CD4-positive, alpha-beta T cell treated with Interleukin-15 for 1 hour (primary cell): Measurements from ENCODE around the gene MSLN.
A peak's percentile ranks its signal among the peaks of the same experiment; 100 is the strongest.

Source experiments
- DNase-seq: peaks from one replicate; pipeline ENCODE4 v3.0.0-alpha.2; 2020

The MSLN gene

GRCh38 chr16:794853-795466 is 34.4 kb downstream of the MSLN start:
- DNase-seq: no peak

DNA sequence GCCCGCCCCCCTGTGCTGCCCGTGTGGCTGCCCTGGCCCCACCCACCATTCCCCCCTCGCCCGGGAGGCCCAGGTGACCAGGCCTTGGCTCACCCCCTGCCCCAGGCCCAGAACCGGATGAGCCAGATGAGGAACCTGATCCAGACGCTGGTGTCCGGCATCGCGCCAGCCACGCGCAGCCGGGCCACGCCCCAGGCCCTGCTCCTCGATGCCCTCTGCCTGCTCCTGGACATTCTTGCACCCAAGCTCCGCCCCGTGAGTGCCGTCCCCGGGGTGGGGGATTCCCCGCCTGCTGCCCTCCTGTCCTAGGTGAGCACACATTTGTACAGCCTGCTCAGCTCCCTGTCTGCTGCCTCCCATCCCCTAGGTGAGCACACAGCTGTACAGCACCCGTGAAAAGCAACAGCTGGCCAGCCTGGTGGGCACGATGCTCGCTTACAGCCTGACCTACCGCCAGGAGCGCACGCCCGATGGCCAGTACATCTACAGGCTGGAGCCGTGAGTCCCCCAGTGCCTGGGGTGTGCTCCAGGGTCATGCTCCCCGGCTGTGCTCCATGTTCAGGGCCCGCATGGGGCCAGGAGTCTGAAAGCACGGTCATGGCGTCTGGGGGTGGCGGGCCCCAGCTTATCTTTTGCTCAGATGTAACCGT is 35.2 kb downstream of the MSLN start:
- no peak for DNase-seq

- no peak for DNase-seq
Observed at GRCh38 chr16:796296-797119, 36.0 kb downstream of the MSLN start.

DNA sequence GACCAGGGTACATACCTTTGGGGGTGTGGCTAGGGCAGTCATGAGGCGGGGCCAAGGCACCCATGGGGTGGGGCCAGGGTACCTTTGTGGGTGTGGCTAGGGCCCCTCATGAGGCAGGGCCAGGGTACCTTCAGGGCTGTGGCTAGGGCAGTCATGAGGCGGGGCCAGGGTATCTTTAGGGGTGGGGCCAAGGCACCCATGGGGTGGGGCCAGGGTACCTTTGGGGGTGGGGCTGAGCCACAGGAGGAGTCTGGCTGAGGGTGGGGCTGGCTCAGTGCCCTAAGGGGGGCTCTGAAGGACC is 36.5 kb downstream of the MSLN start:
- no peak for DNase-seq

DNA sequence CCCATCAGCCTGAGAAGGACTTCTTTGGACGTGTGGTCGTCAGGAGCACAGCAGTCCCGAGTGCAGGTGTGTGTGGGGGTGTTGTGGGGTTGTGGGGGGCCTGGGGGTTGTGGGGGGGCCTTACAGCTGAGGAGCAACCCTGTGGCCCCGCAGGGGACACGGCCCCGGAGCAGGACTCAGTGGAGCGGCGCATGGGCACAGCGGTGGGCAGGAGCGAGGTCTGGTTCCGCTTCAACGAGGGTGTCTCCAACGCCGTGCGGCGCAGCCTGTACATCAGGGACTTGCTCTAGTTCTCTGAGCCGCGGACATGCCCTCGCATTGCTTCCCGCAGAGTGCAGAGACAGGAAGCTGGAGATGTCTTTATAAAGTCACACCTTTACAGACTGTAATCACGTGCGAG is 37.2 kb downstream of the MSLN start:
- DNase-seq: no peak

DNA sequence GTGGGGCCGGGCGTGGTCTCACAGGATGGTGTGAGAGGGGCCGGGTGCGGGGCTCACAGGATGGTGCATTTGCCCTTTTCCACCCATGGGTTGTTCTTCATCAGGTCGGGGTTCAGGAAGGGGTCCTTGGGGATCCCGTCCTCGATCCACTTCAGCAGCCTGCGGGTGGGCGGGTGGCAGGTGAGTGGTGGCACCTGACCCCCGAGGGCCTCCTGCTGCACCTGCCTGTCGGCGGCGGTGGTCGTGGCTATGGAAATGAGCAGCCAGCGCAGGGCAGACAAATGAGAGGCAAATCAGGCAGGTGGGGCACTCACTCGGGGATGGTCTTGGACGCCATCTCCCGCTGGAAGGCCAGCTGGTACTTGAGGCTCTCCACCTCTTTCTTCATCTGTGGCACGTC is 38.1 kb downstream of the MSLN start:
- DNase-seq: no peak

DNA sequence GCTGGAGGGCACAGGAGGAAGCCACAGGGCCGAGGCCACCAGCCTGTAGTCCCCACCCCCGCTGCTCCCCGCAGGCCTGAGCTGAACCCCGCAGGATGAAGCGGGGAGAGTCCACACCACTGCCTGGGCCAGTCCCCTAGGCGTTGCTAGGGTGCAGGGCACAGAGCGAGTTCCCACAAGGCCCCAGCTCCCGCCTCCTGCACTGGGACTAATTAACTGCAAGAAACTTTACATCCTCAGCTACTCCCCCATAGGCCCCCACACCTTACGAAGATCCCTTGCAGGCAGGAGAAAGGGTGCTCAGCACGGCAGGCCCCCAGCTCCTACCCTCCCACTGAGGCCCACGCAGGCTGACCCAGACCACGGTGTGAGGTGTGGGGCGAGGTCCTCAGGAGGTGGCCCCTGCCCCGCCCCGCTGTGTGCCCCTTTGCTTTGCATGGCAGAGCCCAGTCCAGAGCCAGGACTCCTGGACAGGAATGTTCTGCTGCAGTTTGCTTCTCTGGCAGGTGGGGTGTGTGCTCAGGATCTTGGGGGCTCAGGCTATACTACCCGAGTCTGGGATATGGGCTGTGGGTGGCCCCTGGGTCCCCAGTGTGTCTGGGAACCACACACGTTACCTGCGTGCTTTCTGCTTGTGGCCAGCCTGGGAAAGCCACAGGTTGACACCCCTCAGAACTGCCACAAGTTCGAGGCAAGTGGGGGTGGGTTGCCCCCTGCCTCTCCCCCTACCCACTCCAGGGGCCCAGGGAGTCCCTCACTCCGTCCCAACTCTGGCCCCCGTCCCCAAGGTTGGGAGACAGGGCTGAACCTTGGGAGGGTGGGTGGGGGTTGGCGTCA is 38.8 kb downstream of the MSLN start:
- DNase-seq: no peak

DNA sequence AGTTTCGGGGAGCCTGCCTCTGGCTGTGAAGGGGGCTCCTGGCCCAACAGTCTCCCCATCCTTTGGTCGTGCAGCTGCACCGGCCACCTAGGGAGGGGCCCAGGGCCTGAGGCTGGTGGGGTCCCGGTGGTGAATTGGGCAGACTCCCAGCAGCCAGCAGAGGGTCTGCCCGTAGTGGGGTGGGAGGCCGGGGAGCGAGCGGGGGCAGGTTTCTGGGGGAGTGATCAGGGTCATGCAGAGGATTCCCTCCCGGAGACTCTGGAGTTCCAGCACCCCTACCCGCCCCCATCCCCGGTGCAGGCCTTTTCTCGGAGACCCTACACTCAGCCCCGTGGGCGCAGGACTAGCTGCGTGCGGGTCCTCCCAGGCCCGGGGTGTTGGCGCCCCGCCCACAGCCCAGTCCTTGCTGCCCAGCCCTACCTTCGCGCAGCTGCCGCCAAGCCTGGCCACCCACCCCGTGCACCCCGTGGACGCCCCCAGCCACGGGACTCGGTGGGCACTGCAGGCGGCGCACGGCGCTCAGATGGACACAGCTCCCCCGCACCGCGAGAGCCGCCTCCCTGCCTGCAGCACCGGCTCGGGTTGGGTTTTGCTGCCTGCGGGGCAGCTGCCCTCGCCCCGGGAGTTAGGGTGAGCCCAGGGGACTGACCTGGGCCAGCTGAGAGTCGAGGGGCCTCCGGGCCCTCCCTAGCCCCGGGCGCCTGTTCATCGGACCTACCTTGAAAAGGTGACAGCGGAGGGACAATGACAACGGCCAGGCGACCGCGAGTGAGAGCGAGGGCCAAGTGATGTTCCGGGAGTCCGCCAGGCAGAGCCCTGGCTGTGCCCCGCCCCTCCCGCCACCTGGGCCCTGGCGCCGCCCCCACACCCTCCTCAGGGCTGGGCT is 39.7 kb downstream of the MSLN start, which contains the start of gene GNG13:
Gene GNG13, minus strand, starts transcription at position 787 of the 886 bp plus-strand sequence. CDS start 1,657 bp downstream, outside the sequence.
- no peak for DNase-seq

DNA sequence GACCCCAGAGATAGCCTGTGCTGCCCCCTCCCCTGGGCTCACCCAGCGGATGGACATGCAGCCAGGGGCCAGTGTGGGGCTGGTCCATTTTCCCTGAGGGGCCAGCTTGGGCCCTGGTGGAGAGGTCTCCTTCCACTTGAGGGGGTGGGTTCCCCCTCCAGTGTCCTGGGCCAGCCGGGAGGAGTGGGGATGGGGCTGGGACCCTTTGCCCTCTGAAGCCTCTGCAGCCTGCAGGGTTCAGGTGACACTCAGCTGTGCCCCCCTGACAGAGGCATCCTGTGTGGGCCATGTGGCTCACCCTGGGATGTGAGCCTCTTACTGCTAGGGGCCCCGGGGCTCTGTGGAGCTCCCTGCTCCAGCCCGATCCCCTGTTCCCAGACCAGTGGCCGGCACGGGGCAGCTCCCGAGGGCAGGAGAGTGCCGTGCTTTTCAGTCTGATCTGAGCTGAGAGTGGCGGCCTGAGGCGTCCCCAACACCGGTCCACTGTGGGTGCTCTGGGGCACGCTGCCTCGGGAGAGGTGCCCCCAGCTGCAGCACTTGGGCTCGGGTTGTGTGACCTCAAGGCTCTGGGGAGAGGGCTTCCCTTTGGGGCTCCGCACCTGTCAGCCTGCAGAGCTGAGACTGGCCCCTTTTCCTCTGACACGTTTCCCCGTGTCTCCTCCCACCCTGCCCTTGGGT is 40.4 kb downstream of the MSLN start:
- no peak for DNase-seq

DNA sequence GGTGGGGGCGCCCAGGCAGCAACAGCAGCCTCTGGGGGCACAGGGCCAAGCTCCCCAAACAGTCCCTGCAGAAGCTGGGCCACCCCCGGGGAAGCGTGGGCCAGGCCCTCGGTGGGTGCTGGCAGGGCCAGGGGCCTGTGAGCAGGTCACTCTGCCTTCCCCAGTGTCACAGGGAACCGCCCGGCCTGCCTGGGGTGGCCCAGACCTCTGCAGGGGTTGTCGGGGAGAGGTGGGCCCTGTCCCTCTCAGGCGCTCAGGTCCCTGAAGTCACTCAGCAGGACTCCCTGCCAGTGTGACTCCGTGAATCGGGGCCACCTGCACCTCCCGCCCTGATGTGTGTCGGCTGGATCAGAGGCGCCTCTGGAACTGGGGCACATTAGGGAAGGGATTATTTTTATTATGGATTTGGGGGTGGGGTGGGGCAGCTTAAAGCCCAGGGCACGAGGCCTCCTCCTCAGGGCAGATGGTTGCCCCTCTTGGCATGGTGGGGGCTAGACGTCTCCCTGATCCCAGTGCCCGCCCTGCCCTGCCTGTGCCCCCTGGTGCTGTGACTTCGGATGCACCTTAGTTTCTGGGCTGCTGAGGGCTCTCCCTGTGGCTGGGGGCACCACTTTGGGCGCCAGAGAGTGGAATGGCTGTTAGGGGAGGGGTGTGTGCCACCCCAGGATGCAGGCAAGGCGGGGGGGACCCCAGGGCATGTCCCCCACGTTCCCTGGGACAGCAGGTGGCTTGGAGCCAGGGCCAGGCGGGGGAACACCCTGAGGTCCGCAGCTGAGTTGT is 41.2 kb downstream of the MSLN start:
- no peak for DNase-seq

DNA sequence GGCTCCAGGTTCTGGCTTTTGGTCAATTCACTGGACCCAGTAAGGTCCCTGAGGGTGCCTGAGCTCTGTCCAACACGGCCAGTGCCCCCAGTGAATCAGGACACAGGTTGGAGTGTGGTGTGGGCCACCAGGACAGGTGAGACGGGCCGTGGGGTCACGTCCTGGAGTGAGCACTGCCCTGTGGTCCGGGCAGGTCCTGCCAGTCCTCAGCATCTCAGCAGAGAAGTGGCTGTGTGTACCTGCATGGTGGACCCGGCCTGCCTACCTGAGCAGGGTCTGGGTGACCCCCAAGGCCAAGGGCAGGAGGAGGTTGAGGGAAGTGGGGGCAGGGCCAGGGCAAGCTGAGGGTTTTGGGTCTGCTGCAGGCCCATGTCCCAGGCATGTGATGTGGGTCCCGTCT is 41.9 kb downstream of the MSLN start:
- DNase-seq: no peak

DNA sequence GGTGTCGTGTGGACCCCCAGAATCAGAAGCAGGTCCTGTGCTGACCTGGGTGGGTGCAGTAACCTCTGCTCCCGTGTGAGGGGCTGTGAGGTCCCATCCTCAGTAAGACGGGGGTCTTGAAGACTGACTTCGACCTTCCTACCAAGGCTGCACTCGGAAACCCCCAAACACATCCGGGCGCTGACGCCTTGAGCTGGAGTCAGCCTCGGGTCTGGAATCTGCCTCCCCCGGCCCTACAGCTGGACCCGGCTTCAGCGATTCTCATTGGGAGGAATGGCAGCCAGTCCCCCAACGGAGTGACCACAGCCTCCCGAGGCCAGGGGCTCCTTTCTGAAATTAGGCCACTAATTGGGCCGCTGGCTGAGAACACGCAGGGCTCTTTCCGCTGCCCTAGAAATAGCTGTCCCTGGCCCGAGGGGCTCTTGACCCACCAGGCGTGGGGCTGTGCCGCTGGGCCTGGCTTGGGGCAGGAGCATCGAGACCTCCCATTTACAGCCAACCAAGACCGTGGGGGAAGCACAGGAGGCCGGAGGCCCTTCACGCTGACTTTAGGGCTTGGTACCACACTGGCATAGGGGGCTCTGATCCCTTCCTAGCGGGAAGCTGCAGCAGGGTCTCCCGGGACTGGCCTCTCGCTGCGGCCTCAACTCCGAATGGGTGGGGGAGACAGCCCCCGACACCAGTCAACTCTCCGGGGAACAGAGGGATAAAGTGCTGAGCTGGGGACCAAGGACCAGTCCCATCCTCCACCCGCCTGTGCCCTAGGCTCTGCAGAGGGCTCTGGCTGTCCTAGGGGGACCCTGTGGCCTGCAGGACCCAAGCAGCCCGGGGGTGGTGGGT is 42.6 kb downstream of the MSLN start:
- DNase-seq: no peak

- no peak for DNase-seq
Observed at GRCh38 chr16:803754-804080, 43.2 kb downstream of the MSLN start.

DNA sequence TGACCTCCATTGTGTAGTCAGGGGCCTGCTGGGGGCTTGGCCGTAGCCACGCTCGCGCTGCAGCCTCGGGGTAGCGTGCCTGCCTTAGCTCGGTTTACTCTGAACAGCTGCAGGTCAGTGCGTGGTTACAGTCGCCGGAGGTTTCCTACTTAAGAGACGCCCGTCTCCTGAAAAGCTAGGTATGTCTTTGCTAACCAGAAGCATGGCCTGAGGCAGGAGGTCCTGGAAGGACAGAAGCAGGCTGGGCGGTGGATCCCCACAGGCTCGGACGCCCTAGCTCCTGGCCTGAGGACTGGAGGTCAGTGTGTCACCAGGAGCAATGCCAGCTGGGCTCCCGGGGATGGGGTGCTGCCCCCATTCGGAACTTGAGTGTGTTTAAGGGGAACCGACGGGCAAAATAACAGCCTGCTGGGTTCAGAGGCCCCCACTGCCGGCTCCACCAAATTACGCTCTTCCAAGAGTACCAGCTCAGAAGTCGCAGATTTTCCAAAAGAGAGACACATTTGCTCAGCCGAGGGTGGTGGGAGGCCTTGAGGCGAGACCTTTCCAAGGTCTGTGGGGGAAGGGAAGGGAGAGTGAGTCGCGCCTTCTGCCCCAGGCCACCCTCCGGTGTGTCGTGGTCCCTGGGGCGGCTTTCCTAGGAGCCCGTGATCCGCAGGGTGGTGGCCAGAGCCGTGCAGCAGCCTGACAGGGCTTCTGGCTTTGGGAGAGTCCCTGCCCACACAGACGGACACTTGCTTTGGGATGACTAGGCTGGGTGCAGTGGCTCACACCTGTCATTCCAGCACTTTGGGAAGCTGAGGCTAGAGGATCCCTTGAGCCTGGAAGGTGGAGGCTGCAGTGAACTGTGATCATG is 43.9 kb downstream of the MSLN start:
- no peak for DNase-seq

DNA sequence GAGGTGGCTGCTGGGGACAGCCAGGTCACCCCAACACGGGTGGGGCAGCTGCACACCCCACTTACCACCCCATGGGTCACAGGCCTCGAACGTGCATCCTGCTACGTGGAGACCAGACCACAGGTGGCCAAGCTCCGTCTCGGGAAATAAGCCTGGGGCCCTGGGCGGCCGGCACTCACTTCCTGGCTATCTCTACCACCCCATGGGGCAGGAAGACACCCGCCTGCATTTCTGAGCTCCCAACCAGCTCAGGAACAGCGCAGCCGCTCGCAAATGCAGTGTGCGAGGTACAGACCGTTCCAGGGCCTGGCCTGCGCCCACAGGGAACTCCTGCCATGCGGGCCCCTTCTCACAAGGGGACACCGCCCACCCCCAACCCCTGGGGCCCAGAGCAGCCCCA is 44.9 kb downstream of the MSLN start:
- no peak for DNase-seq

GRCh38 chr16:807347-808084 is 47.0 kb downstream of the MSLN start:
- peak; percentile 89 for DNase-seq

GRCh38 chr16:808085-808386 is 47.5 kb downstream of the MSLN start:
- no peak for DNase-seq

GRCh38 chr16:813204-813915 is 52.8 kb downstream of the MSLN start:
- DNase-seq: no peak
